NCI-H187 treated with DMSO at 0.1 percent for 48 hours (cell line): ENCODE data around the gene MYLK3.
A peak's percentile ranks its signal among the peaks of the same experiment; 100 is the strongest.
"Not testable (repeated sequence)": the region's sequence is repeated elsewhere in the genome, so short reads cannot be mapped to it uniquely, and the experiment has no call there.

Experiments
- DNase-seq: peaks from one replicate; lab custom pipeline; 2025; lab: John Stamatoyannopoulos, UW

Gene MYLK3

DNA sequence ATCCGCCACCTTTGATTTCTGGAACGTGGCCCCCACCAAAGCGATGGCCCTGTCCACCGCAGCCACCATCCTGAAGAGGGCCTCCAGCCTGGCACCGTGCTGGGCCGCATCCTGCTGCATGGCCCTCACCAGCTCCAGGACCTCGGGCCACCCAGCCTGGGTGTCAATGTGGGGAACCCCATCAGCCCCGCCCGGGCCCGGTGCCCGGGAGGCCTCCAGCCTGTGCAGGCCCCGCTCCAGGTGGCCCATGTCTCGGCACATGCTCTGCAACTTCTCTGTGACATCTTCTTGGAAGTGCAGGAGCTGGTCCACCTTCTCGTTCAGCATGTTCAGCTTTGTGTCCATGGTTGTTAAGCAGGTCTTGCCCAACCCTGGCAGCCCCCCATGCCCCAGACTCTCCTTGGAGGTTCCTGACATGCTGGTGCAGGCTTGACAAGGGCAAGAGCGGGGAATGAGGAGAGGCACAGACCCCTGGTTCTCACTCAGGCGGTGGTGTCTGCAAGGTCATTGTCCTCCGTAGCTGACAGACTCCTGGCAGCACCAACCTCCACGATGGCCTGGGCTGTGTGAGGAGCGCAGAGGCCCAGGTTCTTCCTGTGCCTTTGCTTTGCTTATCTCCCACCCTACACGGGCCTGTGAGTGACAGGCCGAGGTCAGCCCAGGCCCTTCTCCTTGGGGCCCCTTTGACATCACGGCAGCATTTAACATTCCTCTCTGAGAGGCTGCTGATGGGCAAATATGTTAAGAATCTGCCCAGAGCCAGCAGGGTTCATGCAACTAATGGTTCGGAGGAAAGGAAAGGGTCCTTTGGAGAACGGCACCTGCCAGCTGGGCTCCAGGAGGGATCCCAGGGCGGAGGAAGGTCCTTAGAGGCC, at the start of gene MYLK3:
Gene MYLK3, minus strand, starts transcription at position 568 of the 875 bp plus-strand sequence. Its CDS starts 151 bp downstream, at position 417.
- DNase-seq = no peak

DNA sequence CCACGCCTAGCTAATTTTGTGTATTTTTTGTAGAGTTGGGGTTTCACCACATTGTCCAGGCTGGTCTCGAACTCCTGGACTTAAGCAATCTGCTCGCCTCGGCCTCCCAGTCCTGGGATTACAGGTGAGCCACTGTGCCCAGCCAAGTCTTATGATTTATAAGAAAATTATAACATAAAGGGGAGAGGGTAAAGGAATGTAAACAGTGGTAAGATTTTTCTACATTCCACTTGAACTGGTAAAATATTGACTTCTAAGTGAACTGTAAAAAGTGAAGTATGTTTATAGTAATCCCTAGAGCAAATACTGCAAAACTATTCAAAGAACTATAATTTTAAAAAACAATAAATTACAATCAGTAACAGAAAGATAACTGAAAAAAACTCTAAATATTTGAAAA, 49.4 kb upstream of the MYLK3 start:
- no peak for DNase-seq

DNA sequence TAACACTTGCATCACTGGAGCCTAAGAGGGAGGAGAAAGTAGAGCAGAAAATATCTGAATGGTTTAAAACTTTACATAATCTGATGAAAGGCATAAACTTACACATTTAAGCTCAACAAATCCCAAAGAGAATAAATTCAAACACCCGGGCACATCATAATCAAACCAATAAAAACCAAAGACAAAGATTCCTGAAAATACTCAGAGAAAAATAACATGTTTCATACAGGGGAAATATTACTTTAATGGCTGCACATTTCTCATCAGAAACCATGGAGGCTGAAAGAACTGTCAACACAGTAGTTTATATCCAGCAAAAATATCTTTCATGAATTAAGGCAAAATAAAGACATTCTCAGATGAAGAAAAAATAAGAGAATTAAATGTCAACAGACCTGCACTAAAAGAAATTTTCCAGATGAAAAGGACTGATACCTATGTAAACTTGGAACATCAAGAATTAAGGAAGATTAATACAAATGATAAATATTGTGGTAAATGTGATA, 48.7 kb upstream of the MYLK3 start:
- no peak for DNase-seq

DNA sequence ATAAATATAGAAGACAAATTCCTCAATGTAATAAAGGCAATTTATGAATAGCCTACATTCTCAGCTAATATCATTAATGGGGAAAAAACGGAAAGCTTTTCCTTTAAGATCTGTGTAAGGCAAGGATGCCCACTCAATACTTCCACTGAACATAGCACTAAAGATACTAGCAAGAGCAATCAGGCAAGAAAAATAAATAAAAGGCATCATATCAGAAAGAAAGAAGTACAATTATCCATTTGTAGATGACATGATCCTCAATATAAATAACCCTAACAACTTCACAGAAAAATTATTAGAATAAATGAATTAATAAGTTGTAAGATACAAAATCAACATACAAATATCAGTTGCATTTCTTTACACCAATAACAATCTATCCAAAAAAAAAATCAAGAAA, 45.7 kb upstream of the MYLK3 start:
- DNase-seq = no peak

DNA sequence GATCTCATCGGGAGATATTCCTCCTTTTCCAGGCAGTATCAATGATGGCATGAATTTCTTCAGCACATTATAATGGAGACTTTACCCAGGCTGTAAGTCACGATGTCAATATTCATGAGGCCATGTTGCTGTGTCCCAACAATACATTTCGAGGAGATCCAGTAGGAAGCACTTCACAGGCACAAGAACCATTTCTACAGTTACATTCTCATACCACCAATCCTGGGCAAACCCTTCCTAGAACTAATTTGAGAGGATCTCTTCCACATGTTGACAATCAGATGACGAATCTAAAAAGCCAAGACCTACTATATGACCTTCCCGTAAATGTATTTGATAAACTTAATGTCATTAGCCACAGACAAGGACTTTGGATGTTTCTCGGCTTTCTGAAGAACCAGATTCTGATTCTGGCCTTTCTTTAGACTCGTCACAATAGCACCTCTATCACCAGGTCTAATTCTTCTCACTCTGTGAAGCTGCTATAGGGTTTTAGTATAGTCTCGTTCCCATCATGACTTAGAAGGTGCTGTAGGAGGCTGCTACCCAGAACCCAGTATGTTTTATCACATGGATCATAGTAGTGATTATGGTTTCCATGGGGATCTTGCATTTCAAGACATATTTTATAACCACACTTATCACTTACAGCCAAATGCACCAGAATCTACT, 42.6 kb upstream of the MYLK3 start:
- no peak for DNase-seq

DNA sequence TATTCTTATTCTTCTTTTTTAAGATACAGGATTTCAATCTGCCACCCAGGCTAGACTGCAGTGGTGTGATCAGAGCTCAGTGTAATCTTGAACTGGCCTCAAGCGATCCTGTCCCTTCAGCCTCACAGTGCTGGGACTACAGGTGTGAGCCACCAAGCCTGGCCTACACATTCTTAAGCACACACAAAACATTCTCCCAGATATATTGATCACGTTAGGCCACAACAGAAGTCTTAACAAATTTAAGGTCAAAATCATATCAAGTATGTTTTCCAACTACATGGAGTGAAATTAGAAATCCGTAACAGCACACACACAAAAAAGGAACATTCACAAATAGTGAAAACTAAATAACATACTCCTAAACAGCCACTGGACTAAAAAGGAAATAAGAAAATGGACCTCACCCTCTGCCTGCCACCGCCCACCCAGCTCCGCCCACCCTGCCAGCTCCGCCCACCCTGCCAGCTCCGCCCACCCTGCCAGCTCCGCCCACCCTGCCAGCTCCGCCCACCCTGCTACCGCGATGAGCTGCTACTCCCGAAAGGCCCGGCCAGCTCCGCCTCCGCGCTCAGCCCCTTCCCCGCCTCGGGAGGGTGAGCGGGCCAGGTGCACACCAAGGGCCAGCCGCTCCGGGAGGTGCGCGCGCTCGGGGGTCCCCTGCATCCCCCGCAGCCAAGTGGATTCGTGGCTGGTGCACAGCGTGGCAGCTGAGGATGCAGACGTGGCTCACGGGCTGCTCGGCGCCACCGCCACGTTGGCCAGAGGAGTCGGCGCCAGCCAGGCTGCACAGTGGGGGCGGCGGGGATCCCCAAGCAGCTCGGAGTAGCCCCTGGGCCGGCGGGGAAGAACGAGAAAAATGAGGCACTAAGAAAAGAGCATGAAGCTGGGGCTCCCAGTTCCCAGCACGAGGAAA, 41.6 kb upstream of the MYLK3 start:
- no peak for DNase-seq

DNA sequence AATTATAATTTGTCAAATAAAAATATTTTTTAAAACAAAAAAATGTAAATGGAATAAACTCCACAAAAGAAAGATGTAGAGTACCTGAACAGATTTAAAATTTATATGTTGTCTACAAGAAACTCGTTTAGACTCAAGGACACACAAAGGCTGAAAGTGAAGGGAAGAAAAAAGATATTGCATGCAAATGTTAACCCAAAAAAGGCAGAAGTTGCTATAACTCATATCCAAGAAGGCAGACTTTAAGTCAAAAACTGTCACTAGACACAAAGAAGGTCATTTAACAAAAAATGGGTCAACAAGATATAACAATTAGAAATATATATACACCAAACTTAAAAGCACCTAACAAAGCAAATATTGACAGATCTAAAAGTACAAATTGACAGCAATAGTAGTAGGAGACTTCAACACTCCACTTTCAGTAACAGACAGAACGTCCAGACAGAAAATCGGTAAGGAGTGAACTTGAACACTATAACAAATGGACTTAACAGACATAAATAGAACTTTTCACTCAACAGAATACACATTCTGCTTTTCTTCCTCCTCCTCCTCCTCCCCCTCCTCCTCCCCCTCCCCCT, 40.8 kb upstream of the MYLK3 start:
- DNase-seq = no peak

DNA sequence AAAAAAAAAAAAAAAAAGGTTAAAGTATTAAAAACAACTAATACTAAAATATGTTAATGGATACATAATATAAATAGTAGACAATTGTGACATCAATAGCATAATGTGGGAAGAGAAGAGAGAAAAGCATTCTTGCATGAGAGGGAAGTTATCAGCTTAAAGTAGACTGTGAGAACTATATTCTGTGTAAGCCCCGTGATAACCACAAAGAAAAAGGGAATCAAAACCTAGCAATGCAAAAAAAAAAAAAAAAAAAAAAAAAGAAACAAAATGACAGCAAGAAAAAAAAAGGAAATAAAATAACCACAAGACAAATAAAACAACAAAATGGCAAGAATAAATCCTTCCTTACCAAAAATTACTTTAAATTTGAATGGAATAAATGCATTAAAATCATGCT, 39.8 kb upstream of the MYLK3 start:
- no peak for DNase-seq

DNA sequence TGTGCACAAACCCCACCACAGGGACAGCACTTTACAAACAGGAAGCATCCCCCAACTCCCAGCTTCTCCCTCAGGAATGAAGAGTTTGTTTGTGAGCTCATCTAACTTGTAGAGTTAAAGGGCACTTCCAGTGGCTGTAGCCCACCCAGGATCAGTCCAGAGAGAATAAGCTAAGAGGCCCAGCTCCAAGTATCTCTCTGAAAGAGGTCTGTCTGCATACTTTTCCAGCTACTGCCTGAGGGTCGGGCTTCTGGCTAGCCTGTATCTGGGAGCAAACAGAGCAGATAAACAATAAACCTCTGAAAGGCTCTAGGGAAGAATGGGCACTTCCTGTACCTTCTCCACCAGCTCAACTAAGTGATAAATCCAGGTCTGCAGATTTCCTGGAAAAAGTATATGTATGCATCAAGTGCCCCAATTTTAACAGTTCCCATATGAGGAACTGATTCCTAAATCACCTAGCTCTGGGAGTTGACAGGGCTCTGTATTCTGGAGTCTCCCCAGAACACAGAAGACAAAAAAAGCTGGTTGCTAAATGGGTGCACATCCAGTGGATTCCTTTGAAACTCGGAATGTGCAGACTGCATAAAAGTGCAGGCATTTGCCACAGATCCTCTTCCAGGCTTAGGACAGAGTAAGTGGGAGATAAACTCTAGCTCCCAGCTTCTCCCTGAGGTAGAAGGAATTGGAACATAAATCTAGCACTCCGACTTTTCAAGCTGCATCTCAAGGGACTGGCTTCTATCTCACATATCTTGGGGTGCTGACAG, 37.1 kb upstream of the MYLK3 start:
- DNase-seq = no peak

DNA sequence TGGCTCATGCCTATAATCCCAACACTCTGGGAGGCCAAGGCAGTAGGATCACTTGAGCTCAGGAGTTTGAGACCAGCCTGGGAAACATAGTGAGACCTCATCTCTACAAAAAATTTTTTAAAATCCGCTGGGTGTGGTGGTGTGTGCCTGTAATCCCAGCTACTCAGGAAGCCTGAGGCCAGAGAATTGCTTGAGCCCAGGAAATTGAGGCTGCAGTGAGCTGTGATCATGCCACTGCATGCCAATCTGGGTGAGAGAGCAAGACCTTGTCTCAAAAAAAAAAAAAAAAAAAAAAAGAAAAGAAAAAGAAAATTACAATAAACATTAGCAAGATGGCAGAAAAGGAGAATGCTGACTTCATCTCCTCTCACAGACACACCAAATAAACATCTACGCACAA, 36.4 kb upstream of the MYLK3 start:
- not testable (repeated sequence) for DNase-seq

DNA sequence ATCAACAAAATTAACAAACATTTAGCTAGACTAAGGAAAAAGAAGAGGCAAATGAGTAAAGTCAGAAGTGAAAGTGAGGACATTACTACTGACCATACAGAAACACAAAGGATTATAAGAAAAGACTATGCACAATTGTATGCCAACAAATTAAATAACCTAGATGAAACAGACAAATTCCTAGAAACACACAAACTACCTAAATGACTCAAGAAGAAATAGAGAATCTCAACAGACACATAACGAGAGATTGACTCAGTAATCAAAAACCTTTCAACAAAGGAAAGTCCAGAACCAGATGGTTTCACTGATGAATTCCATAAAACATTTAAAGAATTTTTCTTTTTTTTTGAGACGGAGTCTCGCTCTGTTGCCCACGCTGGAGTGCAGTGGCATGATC, 35.7 kb upstream of the MYLK3 start:
- no peak for DNase-seq

DNA sequence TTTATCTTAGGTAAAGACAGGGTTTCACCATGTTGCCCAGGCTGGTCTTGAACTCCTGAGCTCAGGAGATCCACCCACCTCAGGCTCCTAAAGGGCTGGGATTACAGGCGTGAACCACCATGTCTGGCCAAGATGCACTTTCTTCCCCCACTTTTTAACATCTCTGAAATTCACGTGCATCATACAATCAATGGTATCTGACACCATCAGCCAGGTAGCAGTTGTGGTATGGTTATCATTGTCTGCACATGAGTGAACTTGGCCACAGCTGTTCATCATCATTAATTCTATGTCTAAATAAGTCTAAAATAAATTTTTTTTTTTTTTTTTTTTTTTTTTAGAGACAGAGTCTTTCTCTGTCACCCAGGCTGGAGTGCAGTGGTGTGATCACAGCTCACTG, 34.2 kb upstream of the MYLK3 start:
- DNase-seq = no peak

DNA sequence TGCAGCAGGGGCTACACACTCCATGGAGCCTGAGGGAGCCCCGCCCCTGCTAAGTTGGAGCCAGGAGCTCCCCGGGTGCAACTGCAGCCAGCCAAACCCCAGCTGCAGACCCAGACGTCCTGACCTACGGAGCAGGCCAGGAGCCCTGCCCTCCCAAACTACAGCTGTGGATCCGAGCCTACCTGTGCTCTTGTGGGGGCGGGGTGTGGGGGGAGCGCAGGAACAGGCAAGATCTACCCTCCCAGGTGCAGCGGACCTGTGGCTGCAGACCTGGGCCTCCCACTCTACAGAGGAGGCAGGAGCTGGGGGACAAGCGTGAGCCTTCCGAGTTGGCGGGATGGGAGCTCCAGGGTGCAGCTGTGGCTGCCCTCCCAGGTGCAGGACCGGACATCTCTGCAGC, 29.7 kb upstream of the MYLK3 start:
- DNase-seq = no peak

DNA sequence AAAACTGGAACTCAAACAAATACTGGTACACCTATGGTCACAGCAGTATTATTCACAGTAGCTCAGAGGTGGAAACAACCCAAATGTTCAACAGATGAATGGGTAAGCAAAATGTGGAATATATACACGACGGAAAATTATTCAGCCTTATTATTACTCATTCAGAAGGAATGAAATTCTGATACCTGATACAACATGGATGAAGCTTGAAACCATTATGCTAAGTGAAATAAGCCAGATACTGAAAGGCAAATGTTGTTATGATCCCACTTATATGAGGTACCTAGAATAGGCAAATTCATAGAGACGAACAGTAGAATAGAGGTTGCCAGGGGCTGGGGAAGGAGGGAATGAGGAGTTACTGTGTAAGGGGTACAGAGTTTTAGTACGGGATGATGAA, 27.1 kb upstream of the MYLK3 start:
- no peak for DNase-seq

DNA sequence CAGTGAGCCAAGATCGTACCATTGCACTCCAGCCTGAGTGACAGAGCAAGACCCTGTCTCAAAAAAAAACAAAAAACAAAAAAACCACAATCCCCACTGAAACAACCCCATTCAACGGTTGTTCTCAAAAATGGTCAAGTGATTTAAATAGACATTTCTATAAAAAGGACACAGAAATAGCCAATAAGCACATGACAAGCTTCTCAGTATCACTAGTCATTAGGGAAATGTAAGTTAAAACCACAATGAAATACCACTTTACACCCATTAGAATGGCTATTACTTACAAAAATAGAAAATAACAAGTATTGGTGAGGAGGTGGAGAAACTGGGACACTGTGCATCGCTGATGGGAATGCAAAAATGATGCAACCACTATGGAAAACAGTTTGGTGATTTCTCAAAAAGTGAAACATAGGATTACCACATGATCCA, 26.6 kb upstream of the MYLK3 start:
- DNase-seq = no peak

DNA sequence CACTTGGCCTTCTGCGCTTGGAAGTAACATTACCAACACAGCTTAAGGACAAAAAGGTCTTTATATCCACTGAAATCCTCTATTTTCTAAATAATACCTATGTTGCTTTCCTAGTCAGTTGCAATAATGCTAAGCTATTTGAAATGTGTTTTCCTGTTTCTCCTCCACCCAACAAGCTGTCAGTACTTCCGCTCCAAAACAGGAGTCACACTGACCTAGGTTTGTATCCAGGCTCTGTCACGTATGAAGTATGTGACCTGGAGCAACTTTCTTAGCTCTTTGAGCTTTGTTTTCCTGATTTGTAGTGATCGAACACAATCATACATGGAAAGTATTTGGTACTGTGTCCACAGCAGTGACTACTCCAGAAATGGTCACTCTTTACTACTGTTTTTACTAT, 24.3 kb upstream of the MYLK3 start:
- DNase-seq = no peak

DNA sequence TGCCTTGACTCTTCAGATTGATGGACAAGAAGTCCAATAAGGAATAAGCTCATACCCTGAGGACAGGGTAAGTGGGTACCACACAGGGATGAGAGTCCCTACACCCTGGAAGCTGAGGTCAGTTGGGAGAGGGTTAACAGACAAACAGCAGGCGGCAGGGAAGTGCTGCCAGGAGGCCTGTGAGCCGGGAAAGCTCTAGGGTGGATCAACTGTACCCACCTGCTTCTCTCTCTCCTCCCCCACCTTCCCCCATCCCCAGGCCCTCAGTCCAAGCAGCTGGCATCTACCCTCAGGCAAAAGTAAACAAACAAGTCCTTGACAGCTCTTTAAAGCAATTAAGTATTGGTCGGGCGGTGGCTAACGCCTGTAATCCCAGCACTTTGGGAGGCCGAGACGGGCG, 20.7 kb upstream of the MYLK3 start:
- peak; percentile 58 for DNase-seq

DNA sequence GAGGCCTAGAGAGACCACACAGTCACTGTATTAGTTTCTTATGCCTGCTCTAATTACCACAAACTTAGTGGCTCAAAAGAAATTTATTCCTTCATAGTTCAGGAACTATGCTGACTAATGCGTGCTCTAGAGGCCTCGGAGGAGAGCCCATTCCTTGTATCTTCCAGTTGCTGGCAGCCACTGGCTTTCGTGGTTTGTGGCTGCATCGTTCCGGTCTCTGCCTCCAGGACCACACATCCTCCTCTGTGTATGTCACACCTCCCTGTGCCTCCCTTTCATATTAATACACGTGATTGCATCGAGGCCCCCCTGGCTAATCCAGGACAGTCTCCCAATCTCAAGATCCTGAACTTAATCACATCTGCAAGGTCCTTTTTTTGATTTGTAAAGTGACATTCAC, 16.9 kb upstream of the MYLK3 start:
- no peak for DNase-seq

DNA sequence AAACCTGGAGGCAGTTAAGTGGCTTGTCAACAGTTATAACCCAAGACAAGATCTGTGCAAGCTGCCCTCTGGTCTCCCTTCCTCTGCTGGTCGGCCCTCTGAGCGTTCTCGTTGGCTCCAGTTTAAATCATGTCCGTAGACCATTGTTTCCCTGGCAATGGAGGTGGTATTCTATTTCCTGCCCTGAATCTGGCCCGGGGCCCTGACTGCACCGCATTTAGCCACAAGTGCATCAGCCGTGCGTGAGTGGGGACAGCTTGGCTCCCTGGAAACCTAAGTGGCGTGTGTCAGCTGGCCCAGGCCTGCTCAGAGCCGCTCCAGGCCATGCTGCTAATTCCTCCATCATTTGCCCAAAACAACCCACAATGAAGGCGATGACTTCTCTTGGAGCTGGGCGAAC, 15.0 kb upstream of the MYLK3 start:
- DNase-seq = no peak

DNA sequence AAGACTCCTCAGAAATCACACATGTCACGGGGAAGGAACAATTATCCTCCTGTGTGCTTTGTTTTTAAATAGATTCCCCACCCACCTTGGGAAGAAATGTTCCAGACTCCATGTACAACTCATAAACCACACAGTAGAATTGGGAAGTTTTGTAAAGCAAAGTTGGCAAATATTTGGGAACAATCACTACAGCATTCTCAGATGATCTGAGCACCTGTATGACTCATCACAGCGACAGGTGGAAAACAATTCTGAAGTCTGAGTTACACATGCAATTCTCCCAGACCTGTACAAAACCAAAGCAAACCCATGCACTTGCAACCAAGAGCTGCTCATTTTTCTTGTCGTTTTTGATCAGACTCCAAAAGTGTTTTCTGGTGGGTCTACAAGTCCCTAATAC, 14.4 kb upstream of the MYLK3 start:
- no peak for DNase-seq

DNA sequence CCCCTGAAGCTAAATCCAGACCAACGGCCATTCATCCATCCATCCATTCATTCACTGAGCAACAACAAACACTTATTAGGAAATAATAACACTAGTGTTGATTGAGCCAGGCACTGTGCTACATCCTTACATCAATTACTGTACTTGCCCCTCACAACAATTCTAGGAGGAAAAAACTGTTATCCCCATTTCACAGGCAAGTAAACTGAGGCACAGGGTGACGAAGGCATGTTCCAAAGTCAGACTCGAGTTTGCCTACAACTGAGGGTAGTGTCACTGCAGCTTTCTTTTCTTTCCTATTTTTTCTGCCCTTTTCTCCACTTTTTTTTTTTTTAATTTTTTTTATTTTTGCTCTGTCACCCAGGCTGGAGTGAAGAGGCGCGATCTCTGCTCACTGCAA, 11.2 kb upstream of the MYLK3 start:
- DNase-seq = no peak
